HG02981 (cell line): ENCODE measurements around the gene NCBP3.
"Not testable (repeated sequence)": the region's sequence is repeated elsewhere in the genome, so short reads cannot be mapped to it uniquely, and the experiment has no call there.

Source experiments
- ATAC-seq: cut with Tn5 transposase; IDR thresholded peaks from one replicate; pipeline ENCODE4 v1.9.1; 2021; ENCODE audit warnings: mild to moderate bottlenecking, moderate library complexity; ENCODE audit not compliant: unreplicated experiment

The NCBP3 gene

GRCh38 chr17:3794557-3795389, 51.3 kb downstream of the NCBP3 start:
- no peak for ATAC-seq

- ATAC-seq: not testable (repeated sequence)
These were observed 51.9 kb downstream of the NCBP3 start for GRCh38 chr17:3794152-3794551.

GRCh38 chr17:3793258-3793657, 52.8 kb downstream of the NCBP3 start:
- ATAC-seq: not testable (repeated sequence)

- ATAC-seq: no peak
These were observed 53.6 kb downstream of the NCBP3 start for GRCh38 chr17:3792481-3792880.

- ATAC-seq: no peak
These were observed 57.8 kb downstream of the NCBP3 start for GRCh38 chr17:3788200-3788599.

- ATAC-seq: not testable (repeated sequence)
These were observed 60.7 kb downstream of the NCBP3 start for GRCh38 chr17:3785323-3785722.

- ATAC-seq: no peak
These were observed 63.3 kb downstream of the NCBP3 start for GRCh38 chr17:3782751-3783150.

GRCh38 chr17:3780986-3781385, 65.1 kb downstream of the NCBP3 start:
- ATAC-seq: no peak

- ATAC-seq: no peak
These were observed 68.5 kb downstream of the NCBP3 start for GRCh38 chr17:3777366-3778120.

GRCh38 chr17:3773966-3774365, 72.1 kb downstream of the NCBP3 start:
- ATAC-seq: no peak

GRCh38 chr17:3773511-3773910, 72.5 kb downstream of the NCBP3 start:
- ATAC-seq: no peak

- no peak for ATAC-seq
These were observed 73.3 kb downstream of the NCBP3 start for GRCh38 chr17:3772764-3773163.

- ATAC-seq: no peak
These were observed 74.9 kb downstream of the NCBP3 start for GRCh38 chr17:3771140-3771539.

GRCh38 chr17:3770466-3770865, 75.6 kb downstream of the NCBP3 start:
- ATAC-seq: no peak

GRCh38 chr17:3768769-3769168, 77.3 kb downstream of the NCBP3 start:
- ATAC-seq: no peak

GRCh38 chr17:3768341-3768740, 77.7 kb downstream of the NCBP3 start:
- no peak for ATAC-seq

- no peak for ATAC-seq
These were observed 79.3 kb downstream of the NCBP3 start for GRCh38 chr17:3766779-3767178.

GRCh38 chr17:3765981-3766380, 80.1 kb downstream of the NCBP3 start:
- ATAC-seq: no peak

- ATAC-seq: no peak
These were observed 82.3 kb downstream of the NCBP3 start for GRCh38 chr17:3763777-3764170.

- peak; percentile 57 for ATAC-seq
These were observed 82.9 kb downstream of the NCBP3 start for GRCh38 chr17:3762922-3763776.

- ATAC-seq: no peak
These were observed 84.1 kb downstream of the NCBP3 start for GRCh38 chr17:3761918-3762380.
